DMS53 (cell line): ENCODE data around the gene NDRG2.
"Not testable (repeated sequence)": the region's sequence is repeated elsewhere in the genome, so short reads cannot be mapped to it uniquely, and the experiment has no call there.

Source experiments
- DNase-seq: peaks from one replicate; lab custom pipeline; 2025; lab: John Stamatoyannopoulos, UW

Gene NDRG2

DNA sequence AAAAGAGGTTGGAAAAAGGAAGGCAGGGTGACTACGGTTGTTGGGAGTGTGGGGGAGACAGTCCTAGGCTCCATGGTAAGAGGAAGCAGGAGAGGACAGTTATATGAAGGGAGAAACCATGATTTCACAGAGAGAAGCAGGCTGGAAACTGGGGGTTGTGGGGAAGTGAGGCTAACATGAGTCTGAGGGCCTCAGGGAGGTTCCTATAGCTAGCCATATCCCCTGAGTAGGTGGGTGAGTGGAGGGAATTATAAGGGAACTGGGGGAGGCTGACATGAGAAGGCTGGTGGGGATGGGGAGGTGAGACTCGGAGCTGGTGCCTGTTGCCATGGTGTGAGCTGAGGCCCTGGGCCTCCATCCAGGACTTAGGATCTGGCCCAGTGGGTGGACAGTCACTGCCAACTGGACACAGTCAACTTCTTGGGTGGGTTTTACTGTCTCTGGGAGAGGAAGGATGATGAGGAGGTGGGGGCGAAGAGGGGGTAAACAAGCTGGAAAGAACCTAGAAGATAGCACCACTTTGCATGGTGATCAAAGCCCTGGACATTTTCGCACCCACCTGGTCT, 8.4 kb upstream of the NDRG2 start:
- DNase-seq: no peak

DNA sequence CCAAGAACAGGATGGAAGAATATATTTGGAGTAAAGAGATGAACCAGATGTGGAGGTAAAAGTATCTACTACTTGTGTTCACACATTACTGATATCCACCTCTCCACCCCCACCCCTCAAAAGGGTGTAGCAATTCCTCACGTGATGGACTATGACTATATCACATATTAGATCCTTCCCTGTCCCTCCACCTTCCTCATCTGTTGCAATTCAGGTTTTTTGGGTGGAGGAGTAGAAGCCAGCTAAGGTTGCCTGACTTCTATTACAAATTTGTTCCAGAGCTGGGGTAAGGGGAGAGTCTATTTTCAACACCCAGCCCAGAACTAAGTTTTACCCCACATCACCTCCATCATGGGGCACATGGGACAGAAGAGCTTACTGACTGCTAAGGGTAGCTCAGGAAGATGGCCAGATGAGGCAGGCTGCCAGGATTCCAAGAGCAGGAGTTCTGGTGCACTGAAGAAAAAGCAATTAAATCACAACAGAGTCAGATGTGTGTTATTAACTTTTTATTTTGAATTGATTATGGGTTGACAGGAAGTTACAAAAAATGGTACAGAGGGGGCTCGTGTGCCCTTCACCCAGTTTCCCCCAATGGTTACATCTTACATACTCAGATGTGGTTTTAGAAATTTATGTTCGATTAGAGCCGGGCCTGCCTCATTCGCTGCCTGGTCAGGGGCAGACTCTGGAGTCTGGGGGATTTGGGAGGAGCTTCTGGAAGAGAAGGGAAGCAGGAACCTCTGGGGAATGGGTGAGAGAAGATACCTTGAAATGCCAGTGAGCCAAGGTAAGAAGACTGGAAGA, 7.7 kb upstream of the NDRG2 start:
- DNase-seq: no peak

DNA sequence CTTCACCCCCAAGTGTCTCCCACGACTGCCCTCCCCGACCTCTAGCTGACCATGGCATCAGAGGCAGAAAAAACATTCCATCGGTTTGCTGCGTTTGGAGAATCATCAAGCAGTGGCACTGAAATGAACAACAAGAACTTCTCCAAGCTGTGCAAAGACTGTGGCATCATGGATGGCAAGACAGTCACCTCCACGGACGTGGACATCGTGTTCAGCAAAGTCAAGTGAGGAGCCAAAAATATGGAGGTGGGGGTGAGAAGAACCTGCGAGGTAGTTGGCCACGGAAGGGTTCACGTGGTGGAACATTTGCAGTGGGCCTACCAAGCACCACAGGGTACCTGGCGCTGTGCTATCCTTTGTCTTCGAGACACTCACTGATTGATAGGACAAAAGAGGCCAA, 5.7 kb upstream of the NDRG2 start:
- DNase-seq: no peak

DNA sequence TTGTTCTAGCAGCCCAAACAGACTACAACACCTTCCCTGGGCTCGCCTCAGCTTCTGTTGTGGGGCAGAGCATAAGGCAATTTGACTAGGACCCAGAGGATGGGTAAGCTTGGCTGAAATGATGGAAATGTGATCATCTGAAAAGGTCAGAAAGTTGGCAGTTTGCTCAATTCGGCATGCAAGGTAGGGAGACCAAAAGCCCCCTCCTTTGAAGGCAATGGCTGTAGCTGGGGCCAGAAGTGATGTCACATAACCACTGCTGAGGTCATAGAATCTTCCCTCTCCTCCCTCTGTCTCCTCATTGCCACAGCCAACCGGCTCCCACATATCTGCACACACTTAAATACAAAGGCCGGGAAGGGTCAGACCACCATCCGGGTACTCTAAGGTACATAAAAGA, 5.1 kb upstream of the NDRG2 start, which contains the start of gene TPPP2:
Gene TPPP2 (plus strand): TSS at position 301 of the 400 bp plus-strand sequence. CDS start 365 bp downstream, outside the sequence.
- DNase-seq: no peak

DNA sequence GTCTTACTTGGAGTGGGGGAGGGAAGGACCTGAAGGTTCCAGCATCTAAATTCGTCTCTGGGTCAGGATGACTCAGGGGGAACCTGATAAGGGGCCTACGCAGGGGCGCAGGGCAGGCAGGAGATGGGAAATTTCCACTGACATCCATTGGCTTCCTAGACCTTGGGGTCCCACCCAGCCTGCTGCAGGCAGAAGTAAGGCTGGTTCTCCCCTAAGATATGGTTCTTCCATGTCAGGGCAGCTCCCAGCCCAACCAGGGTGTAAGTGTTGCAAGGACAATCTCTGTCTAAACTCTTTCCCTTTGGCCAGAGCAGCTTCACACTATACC, 2.1 kb upstream of the NDRG2 start:
- DNase-seq: no peak

DNA sequence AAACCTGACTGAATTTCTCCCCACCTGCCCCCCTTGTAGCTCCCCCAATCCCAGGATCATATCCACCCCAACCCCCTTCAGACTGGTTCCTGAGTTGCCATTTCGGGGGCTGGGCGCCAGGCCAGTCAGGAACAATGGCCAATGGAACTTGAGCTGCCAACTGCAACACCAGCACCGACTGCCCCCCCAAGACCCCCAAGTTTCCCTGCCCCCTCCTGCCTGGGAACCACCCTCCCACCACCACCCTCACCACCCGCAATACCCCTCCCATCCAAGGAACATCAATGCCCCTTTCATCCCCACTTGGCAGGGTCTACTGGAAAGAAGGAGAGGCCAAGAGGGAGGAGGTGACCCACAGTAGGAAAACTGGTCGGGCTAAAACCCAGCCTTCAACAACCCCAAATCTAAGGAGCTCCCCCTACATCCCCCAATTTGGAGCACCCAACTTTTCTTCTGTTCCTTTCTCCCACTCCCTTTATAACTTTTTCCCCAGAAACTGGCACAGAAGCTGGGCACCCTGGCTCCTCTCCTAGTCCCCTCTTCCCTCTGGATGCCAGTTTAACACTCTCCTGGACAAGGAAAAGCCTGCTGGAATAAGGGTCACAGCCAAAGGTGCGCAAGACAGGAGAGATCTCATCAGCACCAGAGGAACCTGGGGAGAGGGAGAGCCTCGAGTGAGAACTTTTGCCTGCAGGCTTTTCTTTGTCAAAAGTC, 1.6 kb upstream of the NDRG2 start:
- DNase-seq: no peak

DNA sequence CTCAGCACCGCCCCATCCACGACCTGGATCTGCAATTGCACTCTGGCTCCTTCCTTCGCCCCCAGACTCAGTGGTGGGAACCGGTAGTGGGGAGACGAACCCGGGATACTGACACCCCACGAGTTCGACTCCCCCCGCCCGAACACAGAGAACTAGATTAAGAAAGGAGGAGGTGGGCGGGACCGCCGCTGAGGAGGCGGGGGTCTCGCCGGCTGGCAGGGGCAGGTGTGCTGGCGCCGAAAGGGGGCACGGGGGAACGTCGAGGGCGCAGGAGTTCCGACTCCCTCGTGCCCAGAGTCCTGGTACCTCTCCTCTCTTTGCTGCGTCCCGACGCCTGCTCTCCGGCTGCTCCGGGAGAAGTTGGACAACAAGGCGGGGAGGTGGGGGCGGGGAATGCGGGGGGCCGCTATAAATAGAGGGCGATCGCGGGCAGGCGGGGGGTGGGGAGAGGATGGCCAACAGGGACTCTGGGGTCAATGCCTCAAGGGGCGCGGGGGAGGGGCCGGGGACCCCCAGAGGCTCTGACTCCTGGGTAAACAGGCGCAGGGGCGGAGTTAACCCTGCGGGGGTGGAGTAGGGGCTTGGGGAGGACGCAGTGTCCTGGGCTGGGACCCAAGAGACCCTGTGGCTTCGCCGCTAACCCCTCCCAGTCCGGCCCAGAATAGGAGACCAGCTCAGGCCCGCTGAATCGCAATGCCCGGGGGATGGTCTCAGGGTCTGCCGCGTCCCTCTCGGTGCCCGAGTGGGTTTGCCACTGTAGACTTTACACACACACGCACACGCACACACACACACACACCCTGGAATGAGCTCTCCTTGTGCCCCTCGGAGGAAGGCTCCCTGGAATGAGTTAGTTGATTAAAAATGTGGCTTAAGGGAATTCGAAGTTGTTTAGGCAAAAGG, 761 bp upstream of the NDRG2 start:
- DNase-seq: no peak

DNA sequence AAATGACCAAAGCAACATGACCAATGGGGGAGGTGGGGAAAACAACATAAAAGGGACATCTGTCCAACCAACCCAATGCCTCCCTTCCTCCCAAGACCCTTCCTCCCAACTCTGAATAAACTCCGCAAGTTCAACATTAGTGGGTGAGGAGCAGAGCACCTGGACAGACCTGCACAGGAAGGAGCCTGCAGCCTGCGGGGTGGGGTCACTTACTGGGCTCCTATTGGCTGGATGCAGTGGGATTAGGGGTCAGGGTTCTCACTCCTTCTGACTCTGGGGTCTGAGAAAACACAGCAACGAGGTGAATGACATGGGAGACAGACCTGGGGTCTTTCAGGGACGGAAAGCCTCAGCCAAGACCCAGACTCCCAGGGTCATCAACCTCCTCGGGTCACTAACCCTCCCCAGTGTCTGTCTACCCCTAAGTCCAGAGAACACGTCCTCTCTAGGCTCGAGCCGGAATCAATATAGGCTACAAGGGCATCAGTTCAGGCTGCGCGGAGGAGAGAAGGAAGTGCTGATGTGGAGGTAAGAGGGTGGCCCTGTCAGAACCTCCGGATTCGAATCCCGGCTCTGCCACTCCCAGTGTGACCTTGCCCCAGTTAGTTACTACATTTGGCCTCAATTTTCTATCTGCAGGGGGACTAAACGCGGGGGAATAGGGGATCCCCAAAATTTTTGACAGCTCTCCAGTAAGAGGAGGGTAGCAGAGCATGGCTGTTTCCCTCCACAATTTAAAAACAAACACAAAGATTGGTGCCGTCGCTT, 860 bp downstream of the NDRG2 start:
- peak; percentile 0 for DNase-seq

DNA sequence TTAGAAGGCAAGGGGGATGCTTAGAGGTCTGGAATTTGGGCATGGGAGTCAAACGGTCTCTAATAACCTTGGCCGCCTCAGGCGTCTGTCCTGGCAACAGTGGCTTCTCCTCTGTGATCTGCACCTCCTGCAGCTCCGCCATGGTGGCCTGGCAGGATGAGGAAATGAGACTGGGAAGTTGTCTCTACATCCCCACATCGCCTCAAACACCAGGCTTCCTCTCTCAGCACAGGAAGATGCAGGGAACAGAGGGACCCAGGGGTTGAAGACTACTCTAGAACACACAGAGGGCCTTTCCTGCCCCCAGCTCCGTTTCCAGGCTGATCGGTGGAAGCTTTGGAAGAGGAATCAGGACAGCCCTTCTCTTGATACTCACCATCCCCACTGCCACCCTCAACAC, 1.7 kb downstream of the NDRG2 start:
- no peak for DNase-seq

DNA sequence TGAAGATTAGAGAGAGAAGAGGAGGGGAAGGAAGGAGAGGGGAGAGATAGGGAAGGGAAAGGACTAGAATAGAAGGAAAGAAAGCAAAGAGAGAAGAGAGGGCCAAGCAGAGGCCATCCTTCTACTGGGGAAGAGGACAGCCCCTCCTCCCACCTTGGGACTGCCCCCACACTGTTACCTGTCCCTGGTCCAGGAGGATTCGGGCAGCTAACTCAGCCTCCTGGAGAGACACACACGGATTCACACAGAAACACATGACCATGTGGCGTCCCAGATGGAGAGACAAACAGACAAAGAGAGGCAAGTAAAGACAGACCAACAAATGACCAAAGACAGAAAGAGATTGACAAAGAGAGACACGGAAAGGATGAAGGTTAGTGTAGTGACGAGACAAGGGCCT, 2.2 kb downstream of the NDRG2 start:
- no peak for DNase-seq

DNA sequence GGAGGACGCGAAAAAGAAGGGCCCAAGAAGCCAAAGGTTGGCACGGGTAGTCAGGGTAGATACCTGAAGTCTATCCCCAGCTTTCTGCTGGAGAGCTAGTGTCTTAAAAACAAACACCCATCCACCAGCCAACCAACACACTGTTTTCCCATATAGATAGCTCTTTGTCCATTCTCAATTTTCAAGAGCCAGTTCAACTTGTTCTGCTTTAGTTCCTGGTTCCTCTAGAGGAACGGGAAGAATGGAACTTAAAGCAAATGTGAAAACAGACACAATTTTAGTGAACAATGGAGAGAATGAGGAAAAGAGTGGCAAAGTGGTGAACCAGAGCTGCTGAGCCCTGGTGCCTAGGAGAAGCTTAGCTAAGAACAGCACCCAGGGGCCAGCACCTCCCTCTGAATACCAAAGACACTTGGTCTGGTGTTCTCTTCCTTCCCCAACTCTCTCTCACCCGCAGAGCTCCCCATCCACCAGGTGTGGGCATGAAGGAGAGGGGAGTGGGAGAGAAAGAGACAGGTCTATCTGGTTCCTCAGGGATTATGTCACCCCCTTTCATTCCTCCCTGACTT, 3.8 kb downstream of the NDRG2 start:
- no peak for DNase-seq

DNA sequence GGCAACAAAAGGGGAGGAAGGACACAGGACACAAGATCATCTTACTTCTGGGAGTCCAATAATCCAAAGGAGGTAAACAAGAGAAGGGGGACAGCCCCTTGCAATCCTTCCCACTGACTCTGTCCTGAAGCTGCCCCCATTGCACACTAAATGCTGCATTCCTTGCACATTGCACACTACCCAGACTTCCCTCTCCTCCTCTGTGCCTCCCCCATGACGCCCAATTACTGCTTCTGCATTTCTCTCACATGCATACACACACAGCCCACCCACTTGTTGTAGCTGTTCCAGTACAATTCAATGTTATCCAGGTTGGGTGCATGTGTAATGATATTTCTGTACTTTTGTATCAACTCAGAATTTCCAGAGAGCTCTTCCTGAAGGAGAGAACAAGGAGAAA, 5.5 kb downstream of the NDRG2 start:
- no peak for DNase-seq

DNA sequence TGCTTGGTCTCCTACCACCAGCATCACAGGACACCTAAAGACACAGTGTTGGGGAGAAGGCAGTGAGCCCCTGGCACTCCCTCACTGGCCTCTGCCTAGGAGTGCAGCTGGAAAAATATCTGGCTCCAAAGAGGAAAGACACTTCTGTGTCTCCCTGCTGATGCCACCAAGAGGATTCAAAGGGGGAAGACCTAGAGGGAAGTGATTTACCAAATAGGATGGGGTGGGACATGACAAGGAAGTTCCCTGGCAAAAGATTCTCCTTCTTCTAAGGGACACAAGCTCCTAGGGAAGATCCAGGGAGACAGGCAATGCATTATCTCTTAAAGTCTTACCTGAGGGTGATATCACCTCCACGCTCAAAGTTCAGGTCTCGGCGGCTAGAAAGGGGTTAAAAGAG, 6.1 kb downstream of the NDRG2 start:
- DNase-seq: no peak

DNA sequence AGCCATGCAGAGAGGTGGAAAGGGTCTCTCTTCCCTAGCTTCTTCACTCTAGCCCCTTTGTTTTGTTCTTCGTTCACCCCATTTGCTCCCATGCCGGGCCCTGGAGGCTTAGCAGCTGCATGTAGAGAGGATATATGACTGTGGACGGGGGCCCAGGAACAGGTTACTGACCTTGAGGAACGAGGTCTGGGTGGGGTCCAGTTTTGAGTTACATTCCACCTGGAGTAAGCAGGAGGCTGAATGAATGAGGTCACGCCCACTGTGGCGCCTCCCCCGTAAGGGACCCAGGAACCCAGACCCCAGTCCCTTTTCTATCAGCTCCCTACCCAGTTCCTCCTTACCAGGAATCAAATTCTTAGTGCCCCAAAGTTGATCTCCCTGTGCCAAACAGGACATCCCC, 6.6 kb downstream of the NDRG2 start:
- no peak for DNase-seq

DNA sequence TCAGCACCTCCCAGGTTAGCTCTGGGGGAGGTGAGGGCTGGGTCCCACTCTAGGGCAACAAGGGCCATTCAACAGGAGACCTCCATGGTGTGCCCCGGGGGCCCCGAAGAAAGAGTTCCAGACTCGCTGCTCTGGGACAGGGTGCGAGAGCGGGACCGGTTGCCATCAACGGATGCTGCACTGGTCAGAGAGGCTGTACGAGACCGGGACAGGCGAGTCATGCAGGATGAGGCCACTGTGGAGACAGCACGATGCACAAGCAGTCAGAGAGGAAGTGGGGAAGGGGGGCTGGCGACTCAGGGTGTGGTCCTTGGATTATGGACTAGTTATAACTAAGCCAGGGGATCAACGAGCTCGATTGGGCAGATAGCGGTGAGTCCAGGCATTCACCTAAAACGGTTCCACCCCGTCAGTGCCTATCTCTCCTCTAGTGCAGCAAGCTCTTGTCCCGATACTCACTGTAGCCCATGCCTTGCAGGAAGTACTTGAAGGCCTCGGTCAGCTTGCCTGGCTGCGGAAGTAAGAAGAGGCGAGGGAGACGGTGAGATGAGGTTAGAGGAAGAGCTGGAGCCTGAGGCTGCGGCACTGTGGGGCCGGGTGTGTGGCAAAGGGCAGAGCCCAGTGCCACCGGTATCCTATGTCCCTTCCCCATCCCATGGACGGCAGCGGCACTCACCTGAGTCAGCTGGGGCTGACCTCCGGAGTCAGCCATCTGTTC, 7.2 kb downstream of the NDRG2 start:
- no peak for DNase-seq

DNA sequence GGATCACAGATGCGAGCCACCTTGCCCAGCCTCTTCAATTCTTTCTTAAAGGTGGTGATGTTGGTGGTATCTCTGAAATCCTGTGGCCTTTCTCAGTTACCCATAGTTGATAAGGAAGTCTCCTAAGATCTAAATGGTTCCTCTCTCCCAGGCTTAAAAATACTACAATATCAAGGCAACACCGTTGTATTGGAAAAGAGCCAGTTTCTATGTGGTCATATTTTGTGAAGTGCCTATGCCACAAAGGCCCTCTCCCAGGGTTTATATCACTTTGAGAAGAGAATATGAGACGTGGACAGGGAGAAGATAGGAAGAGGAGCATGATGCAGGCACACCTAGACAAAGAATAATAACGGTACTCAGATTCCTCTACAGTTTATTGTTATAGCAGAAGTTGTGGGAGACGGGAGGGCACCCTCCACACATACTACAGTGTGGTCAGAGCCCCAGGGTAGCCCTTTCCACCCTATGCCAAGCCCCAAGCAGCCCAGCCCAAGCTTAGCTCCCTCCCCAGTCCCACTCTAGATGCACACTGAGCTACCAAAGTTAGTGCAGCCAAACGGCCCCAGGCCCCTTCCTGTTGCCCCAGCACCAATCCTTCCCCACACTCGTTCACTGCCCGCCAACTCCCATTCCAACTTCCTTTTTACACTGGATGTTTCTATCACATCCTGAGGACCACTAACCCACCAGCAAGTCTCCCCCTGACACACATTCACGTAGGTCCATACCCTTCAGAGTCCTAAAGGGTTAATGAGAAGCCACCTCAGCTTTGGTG, 8.3 kb downstream of the NDRG2 start:
- no peak for DNase-seq

DNA sequence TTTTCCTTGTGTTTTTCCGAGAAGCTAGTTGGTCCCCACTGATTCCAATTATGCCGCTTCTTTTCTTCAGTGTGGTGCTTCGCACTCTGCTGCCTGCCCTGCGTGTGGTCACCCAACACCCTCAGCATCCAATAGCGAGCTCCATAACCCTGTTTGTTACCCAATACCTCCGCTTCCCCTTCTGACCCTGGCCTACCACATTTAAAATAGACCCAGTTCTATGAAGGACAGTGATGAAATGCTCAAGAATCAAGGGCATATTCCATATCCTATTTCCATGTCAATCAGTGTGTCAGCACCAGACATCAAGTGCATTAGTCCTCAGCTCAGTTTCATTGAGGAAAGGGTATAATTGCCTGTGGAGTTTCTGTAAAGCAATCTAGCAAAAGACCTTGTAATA, 9.5 kb downstream of the NDRG2 start:
- DNase-seq: no peak

DNA sequence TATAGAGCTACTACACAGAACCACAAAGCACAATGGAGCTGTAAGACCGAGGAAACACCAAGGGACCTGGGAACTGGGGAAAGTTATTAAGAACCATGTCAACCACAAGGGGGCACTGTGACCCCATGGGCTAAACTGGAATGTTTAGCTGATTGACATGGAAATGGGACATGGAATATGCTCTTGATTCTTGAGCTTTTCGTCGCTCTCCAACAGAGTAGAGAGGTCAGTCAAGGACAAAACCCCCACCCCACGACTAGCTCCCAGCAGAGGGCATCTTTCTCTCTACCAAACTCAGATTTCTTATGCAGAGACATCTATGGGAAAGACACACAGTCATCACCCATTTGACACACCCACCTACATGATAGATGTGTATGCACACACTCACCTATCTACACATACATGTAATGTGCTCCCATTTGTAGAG, 10.1 kb downstream of the NDRG2 start:
- DNase-seq: peak; percentile 79

DNA sequence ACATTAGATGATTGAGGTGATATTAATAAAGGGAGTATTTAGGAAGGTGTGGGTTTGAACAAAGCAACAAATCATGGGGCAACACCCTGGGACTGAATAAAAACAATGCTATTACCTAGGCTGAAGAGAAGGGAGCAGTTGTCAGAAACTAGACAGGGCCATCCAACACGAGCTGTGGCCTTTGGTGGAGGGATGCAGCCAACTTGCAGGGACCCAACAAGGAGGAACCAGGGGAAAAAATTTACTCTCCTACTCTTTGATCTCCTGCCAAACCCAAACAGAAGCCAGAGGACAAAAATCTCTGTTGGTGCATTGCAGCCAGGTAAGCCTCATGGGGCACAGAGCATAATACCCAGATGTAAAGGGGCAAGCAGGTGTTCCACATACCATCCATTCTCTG, 13.7 kb downstream of the NDRG2 start:
- no peak for DNase-seq

DNA sequence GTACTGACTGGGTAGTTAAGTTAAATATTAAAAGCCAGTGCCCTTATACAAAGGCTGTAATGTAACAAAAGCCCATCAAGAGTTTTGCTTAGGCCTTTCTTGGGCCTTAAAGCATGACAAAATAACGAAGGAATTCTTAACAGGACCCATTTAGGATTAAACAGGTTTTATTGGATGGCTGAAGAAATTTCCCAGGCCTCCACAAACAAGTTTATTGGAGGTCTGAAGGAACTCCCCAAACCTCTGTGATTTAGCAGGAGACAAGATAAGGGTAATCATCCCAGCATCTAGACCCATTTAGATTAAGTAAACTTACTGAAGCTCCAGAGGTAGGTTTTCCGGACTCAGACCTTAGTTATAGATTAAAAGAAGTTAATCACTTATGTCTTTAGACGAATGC, 15.1 kb downstream of the NDRG2 start:
- DNase-seq: not testable (repeated sequence)
